Right lobe of liver (tissue), 6 donors: Measurements from ENCODE around the gene PRMT5. TPM values are rescaled to one million over a fixed set of nuclear protein-coding genes. Genes with fewer than 3 reads are reported as not detected.

ENCODE experiments used
- ATAC-seq, 4 donors: fragments of 200-7000 bp; cut with Tn5 transposase; one replicate each; pipeline ENCODE4 v1.9.1; 2020; ENCODE audit warnings: mild to moderate bottlenecking in 4 of 4, moderate library complexity in 4 of 4
- DNase-seq, 3 donors: peaks; one replicate each; pipeline ENCODE4 v3.0.0-alpha.2; 2020
- H3K27ac ChIP-seq, 3 donors: fragments of 200-600 bp; one replicate each; pipeline ENCODE4 v1.8.0; 2022
- H3K27me3 ChIP-seq, 2 donors: fragments of 200-600 bp; one replicate each; pipeline ENCODE4 v1.8.0; 2022
- H3K36me3 ChIP-seq, 4 donors: fragments of 200-600 bp; sonication (generic) in 1 of 4; one replicate each; pipeline versions ENCODE4 v1.5.1 to v1.8.0; 2017 to 2022; ENCODE audit warnings: control low read depth in 1 of 4
- H3K4me1 ChIP-seq, 4 donors: fragments of 200-600 bp; sonication (generic) in 1 of 4; one replicate each; pipeline versions ENCODE4 v1.5.1 to v1.8.0; 2017 to 2022; ENCODE audit warnings: control low read depth in 1 of 4
- H3K4me3 ChIP-seq, 3 donors: fragments of 200-600 bp; one replicate each; pipeline ENCODE4 v1.8.0; 2022
- H3K9me3 ChIP-seq, 4 donors: fragments of 200-600 bp; sonication (generic) in 1 of 4; one replicate each; pipeline versions ENCODE4 v1.5.1 to v1.8.0; 2017 to 2022; ENCODE audit warnings: control low read depth in 1 of 4
- POLR2A ChIP-seq: fragments of 450-650 bp; IDR thresholded peaks from one replicate; pipeline ENCODE4 v1.6.1; 2017; ENCODE audit warnings: antibody characterized with exemption, mild to moderate bottlenecking
- WGBS: methylation state at CpG from one replicate; pipeline ENCODE4 v1.1.6; 2018; ENCODE audit warnings: low coverage, low lambda C conversion rate; ENCODE audit not compliant: insufficient coverage; ENCODE audit errors: missing lambda C conversion rate; 5-methylcytosine and 5-hydroxymethylcytosine counted together
- intact Hi-C, 2 donors: fragments of 100-400 bp; cut with DNase I; formaldehyde crosslinking; loops; one replicate each; pipeline versions ENCODE4 v1.11.2 to v1.14.1; 2022
- total RNA-seq, 6 experiments: library from RNA; depleted of rRNA in 2 of 6; stranded (reverse); fragments of >200 nt in 2 of 6; fragmentation: NEBNext Ultra II Directional in 3 of 6; extraction: Animal tissue kit (Norgen Biotek cat#: 25700) in 3 of 6; gene quantifications; one replicate each; pipeline versions ENCODE4 v1.1.0 to v1.2.4, GENCODE V29; 2016 to 2023
- TF ChIP-seq, protein P1 (sequence below), 4 donors: fragments of 200-600 bp in 3 of 4; fragments of 450-650 bp in 1 of 4; IDR thresholded peaks; one replicate each; pipeline versions ENCODE4 v1.5.1 to v1.8.0; 2016 to 2022; ENCODE audit warnings: antibody characterized with exemption in 4 of 4, mild to moderate bottlenecking in 2 of 4
- donor health status: DM: no; HTN: yes; CAD: no.
- donor health status: DM: no; HTN: no; CAD: no.
- donor health status: DM: no; HTN: no; CAD: no.
- donor health status: DM: no; HTN: yes; CAD: no.
- donor health status: DM: no; HTN: yes; CAD: no.

The PRMT5 gene
- total RNA-seq, 6 experiments from 2014 or later = 22.5 to 32.1 (median 25.7) TPM

DNA sequence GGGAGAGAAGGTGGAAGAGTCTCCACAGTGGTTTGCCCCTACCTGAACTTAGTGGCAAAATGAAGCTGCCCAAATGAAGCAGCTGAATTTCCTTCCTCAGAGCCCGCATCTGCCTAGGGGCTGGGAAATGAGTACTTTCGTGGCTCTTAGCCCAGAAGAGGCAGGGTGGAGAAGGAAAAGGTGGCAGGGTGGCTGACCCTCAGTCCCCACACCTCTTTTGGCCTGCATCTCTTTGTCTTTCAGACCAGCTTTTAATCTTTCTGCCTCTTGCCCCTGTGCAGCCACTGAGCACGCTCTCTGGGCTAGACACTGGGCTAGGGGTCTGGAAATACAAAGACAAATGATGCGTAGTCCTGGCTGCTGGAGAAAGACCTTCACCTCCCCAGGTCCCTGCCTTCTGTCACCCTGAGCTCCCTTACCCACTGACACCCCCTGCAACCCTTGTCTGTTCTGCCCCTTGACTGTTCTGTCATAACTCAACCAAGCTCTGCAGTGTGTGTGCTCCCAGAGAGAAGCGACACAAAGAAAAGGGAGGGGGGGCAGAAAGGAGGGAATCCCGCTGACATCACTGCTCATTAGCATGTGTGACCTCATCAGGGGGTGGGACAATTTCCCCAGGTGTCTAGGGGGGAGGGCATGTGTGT lies 46.5 kb downstream of the PRMT5 start:
- no peak for TF ChIP-seq POLR2A
- TF ChIP-seq, protein P1, sequence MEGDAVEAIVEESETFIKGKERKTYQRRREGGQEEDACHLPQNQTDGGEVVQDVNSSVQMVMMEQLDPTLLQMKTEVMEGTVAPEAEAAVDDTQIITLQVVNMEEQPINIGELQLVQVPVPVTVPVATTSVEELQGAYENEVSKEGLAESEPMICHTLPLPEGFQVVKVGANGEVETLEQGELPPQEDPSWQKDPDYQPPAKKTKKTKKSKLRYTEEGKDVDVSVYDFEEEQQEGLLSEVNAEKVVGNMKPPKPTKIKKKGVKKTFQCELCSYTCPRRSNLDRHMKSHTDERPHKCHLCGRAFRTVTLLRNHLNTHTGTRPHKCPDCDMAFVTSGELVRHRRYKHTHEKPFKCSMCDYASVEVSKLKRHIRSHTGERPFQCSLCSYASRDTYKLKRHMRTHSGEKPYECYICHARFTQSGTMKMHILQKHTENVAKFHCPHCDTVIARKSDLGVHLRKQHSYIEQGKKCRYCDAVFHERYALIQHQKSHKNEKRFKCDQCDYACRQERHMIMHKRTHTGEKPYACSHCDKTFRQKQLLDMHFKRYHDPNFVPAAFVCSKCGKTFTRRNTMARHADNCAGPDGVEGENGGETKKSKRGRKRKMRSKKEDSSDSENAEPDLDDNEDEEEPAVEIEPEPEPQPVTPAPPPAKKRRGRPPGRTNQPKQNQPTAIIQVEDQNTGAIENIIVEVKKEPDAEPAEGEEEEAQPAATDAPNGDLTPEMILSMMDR (IDR thresholded peaks at IDR 0.05) = no peak
- DNase-seq (no peak), ATAC-seq (peak in 3 of 4 donors; percentile 12 to 63 (median 26))
- Histone ChIP-seq H3K27me3 (no peaks in the 10 kb centered on the region), H3K36me3 (peaks cover 0 to 10% (median 5%) of the 10 kb centered on the region in 4 donors), H3K4me3 (no peak overlapping the region), H3K4me1 (no peaks in the 10 kb centered on the region), H3K9me3 (no peaks in the 10 kb centered on the region), H3K27ac (no peak overlapping the region)
- intact Hi-C loops = no loop called here
- 24% methylated on average over 6 of the region's 6 CpGs for WGBS

- intact Hi-C loops = no loop called here
- ATAC-seq = no peak
- DNase-seq = no peak
- Histone ChIP-seq H3K36me3 (peaks cover 0 to 16% (median 7%) of the 10 kb centered on the region in 4 donors), H3K9me3 (no peaks in the 10 kb centered on the region), H3K4me3 (no peak overlapping the region), H3K27ac (no peak overlapping the region), H3K27me3 (no peaks in the 10 kb centered on the region), H3K4me1 (no peaks in the 10 kb centered on the region)
- WGBS = 37% methylated on average over 7 of the region's 7 CpGs
- TF ChIP-seq POLR2A = no peak
- TF ChIP-seq, protein P1 (IDR thresholded peaks at IDR 0.05) = no peak
These were observed 47.1 kb downstream of the PRMT5 start for GRCh38 chr14:22882064-22882463.

DNA sequence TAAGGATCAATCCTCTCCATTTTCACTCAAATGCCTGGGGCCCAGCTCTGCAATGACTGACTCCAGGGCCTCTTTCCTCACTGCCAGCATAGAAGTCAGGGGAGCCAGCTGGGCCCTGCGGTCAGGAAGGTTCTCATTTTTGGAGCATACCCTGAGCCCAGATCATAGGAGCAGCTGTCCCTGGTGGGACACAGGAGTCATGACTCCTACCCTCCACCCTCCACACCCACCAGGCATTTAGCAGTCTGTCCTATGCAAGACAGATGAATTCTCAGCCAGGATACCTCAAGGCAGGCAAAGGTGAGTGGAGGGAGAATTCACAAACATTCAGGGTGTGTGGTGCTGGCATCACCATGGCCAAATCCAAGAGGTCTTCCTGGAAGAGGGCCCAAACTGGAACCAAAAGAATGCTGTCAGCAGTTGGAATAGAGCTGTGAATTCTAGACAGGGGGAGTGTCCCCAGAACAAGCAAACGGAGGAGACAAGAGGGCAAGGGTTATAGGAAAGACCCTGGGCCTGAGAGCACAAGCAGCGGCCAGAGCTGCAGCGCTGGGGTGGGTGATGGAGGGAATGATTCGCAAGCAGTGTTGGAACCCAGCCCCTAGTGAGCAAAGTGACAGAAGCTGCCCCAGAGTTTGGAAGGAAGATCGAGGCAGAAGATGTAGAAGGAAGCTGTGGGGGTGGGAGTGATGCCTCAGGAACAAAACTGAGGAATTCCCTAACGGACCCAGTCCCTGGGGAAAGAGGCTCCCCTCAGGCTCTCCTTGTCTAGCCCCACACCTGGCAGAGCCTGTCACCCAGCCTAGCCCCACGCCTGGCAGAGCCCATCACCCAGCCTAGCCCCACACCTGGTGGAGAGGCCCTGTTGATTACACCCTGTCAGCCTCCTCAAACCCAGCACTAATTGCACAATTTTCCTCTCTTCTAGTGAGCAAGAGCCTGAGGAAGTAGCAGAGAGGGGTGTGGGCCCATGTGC lies 50.6 kb downstream of the PRMT5 start:
- intact Hi-C loops = no loop called here
- H3K27ac ChIP-seq = no peak overlapping the region
- DNase-seq (no peak), ATAC-seq (no peak)
- WGBS = 64% methylated on average over 3 of the region's 8 CpGs
- H3K9me3 ChIP-seq = no peaks in the 10 kb centered on the region
- TF ChIP-seq, protein P1 (IDR thresholded peaks at IDR 0.05) = no peak
- TF ChIP-seq POLR2A = no peak
- no peaks in the 10 kb centered on the region for H3K4me1 ChIP-seq
- H3K27me3 ChIP-seq = no peaks in the 10 kb centered on the region
- H3K36me3 ChIP-seq = peaks cover 16 to 50% (median 31%) of the 10 kb centered on the region in 4 donors
- no peak overlapping the region for H3K4me3 ChIP-seq

DNA sequence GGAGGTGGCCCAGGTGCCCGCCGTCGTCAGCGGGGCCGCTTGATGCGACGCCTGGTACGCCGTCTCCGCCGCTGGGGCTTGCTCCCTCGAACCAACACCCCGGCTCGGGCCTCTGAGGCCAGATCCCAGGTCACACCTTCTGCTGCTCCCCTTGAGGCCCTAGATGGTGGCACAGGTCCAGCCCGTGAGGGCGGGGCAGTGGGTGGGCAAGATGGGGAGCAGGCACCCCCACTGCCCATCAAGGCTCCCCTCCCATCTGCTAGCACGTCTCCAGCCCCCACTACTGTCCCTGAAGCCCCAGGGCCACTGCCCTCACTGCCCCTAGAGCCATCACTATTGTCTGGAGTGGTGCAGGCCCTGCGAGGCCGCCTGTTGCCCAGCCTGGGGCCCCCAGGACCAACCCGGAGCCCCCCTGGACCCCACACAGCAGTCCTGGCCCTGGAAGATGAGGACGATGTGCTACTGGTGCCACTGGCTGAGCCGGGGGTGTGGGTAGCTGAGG lies 52.1 kb downstream of the PRMT5 start:
- Histone ChIP-seq H3K27me3 (no peaks in the 10 kb centered on the region), H3K4me1 (peaks cover 0 to 9% (median 3%) of the 10 kb centered on the region in 4 donors), H3K27ac (no peak overlapping the region), H3K4me3 (no peak overlapping the region), H3K9me3 (no peaks in the 10 kb centered on the region), H3K36me3 (peaks cover 16 to 51% (median 31%) of the 10 kb centered on the region in 4 donors)
- no peak for DNase-seq
- ATAC-seq = no peak
- intact Hi-C loops = no loop called here
- WGBS = 94% methylated on average over 3 of the region's 22 CpGs
- TF ChIP-seq, protein P1 (IDR thresholded peaks at IDR 0.05) = no peak
- no peak for TF ChIP-seq POLR2A
